Choroid plexus epithelial cell (primary cell): ENCODE measurements around the gene IGSF9B.

Experiments used
- DNase-seq: peaks from one replicate; pipeline ENCODE4 v3.0.0-alpha.2; 2010; ENCODE audit warnings: low read depth
- H3K4me3 ChIP-seq: 2 replicates; pipeline ENCODE4 v1.5.1; 2011; ENCODE audit warnings: low read depth, mild to moderate bottlenecking, control low read depth, low read length, moderate library complexity
- CTCF ChIP-seq: conservative IDR thresholded peaks from 2 replicates; pipeline ENCODE4 v1.5.1; 2011; ENCODE audit warnings: low read depth, mild to moderate bottlenecking, control low read depth, inconsistent platforms, low read length, moderate library complexity

Gene IGSF9B

GRCh38 chr11:133921026-133921425 is 35.7 kb downstream of the IGSF9B start:
- no peak for TF ChIP-seq CTCF
- no peak for DNase-seq
- no peak overlapping the region for H3K4me3 ChIP-seq

- no peak overlapping the region for H3K4me3 ChIP-seq
- DNase-seq, result no peak
- no peak for TF ChIP-seq CTCF
These were observed 36.4 kb downstream of the IGSF9B start for GRCh38 chr11:133920109-133920990.

- no peak for DNase-seq
- TF ChIP-seq CTCF, result no peak
- no peak overlapping the region for H3K4me3 ChIP-seq
These were observed 37.2 kb downstream of the IGSF9B start for GRCh38 chr11:133919330-133920108.

GRCh38 chr11:133918608-133919260 is 38.0 kb downstream of the IGSF9B start:
- no peak for TF ChIP-seq CTCF
- H3K4me3 ChIP-seq, result no peak overlapping the region
- DNase-seq, result no peak

- DNase-seq, result no peak
- TF ChIP-seq CTCF, result no peak
- H3K4me3 ChIP-seq, result no peak overlapping the region
These were observed 38.7 kb downstream of the IGSF9B start for GRCh38 chr11:133917921-133918607.

- H3K4me3 ChIP-seq, result no peak overlapping the region
- DNase-seq, result no peak
- no peak for TF ChIP-seq CTCF
These were observed 39.9 kb downstream of the IGSF9B start for GRCh38 chr11:133916784-133917440.
